ENCODE results near the gene SCN10A. TPM values are rescaled to one million over a fixed set of nuclear protein-coding genes. Genes with fewer than 3 reads are reported as not detected.

SCN10A gene
- total RNA-seq (2022) (not detected in 2 replicates), Bru-seq, nascent RNA (not detected), BruChase-seq, experiment 1, labeled RNA remaining after a 6-hour chase (not detected), BruChase-seq, experiment 2, labeled RNA remaining after a 2-hour chase (not detected)
- long read RNA-seq, result 0 reads

DNA sequence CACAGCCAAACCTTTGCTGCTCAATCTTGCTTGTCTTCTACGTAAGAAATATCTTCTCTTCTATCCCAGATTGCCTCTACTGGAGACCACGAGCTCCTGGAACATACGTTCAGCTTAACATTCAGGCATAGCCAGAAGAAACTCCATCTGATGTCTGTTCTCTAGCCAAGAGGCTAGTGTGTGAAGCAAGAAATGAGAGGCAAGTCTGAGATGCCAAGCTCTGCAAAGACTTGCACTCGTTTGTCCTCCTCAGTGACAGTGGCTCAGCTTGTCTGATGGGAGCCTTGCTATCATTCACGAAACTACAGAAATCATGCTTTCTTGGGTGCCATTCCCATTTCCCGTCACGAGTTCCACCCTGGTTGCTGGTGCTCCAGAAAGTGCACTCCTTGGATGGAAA, at the start of gene SCN10A:
Gene SCN10A, minus strand, starts transcription at position 192 of the 400 bp plus-strand sequence. CDS start 22,207 bp downstream, outside the sequence.
- Mint-ChIP-seq H3K27ac (ENCODE audit: low read depth, unreplicated experiment) (no peak within 1 kb of the TSS), H3K9me3 (ENCODE audit: unreplicated experiment) (no peaks in the 10 kb centered on the region), H3K27me3 (ENCODE audit: insufficient read depth, unreplicated experiment) (peaks cover 43% of the 10 kb centered on the region), H3K36me3 (ENCODE audit: insufficient read depth, unreplicated experiment) (no peaks in the 10 kb centered on the region), H3K4me3 (ENCODE audit: unreplicated experiment) (no peak within 1 kb of the TSS), H3K4me1 (ENCODE audit: insufficient read depth, unreplicated experiment) (no peaks in the 10 kb centered on the region)
- DNase-seq (ENCODE audit: unreplicated experiment), result no peak
- no TSS peak for BruUV-seq (replicated peaks)
- TF ChIP-seq, protein P1, sequence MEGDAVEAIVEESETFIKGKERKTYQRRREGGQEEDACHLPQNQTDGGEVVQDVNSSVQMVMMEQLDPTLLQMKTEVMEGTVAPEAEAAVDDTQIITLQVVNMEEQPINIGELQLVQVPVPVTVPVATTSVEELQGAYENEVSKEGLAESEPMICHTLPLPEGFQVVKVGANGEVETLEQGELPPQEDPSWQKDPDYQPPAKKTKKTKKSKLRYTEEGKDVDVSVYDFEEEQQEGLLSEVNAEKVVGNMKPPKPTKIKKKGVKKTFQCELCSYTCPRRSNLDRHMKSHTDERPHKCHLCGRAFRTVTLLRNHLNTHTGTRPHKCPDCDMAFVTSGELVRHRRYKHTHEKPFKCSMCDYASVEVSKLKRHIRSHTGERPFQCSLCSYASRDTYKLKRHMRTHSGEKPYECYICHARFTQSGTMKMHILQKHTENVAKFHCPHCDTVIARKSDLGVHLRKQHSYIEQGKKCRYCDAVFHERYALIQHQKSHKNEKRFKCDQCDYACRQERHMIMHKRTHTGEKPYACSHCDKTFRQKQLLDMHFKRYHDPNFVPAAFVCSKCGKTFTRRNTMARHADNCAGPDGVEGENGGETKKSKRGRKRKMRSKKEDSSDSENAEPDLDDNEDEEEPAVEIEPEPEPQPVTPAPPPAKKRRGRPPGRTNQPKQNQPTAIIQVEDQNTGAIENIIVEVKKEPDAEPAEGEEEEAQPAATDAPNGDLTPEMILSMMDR (IDR thresholded peaks at IDR 0.05; ENCODE audit: unreplicated experiment), result no peak
- ChIA-PET POLR2A (interaction anchor here (1.0 kb wide), 1 partner anchor 20 kb away, joined by 4 read pairs; no protein-coding TSS in a partner anchor), CTCF (interaction anchor here (0.7 kb wide), 1 partner anchor 421 kb away, joined by 3 read pairs; no protein-coding TSS in a partner anchor)
- intact Hi-C loops (cut with micrococcal nuclease), result no loop called here

DNA sequence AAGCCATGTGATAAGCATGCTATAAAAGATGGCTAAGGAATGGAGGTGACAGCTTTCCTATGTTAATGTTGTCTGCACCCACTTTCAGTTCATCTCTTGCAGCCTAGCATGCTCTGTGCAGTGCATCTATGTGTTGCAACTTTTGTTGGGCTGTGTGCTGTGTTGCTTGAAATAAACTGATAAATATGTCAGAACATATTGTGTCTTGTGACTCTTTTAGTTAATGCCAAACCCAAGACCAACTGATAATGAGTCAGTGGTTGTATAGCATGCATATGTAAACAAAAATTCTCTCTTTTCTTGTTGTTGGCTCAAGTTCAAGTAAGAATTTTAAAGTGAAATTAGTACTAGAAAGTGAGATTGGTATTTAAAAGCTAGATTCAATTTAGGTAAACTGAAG, 37.0 kb upstream of the SCN10A start:
- BruUV-seq (replicated peaks), result no TSS peak
- CTCF ChIA-PET, result interaction anchor here (0.6 to 1.0 kb wide), 2 partner anchors 9 to 49 kb away, joined by 3 read pairs; no protein-coding TSS in a partner anchor
- H3K9me3 Mint-ChIP-seq (ENCODE audit: unreplicated experiment), result no peaks in the 10 kb centered on the region
- TF ChIP-seq, protein P1 (IDR thresholded peaks at IDR 0.05; ENCODE audit: unreplicated experiment), result no peak
- H3K27ac Mint-ChIP-seq (ENCODE audit: low read depth, unreplicated experiment), result no peak overlapping the region
- no peak overlapping the region for H3K4me3 Mint-ChIP-seq (ENCODE audit: unreplicated experiment)
- peaks cover 47% of the 10 kb centered on the region for H3K27me3 Mint-ChIP-seq (ENCODE audit: insufficient read depth, unreplicated experiment)
- DNase-seq (ENCODE audit: unreplicated experiment), result no peak
- POLR2A ChIA-PET, result interaction anchor here (0.6 kb wide), 1 partner anchor 1344 kb away, joined by 3 read pairs; no protein-coding TSS in a partner anchor
- no peaks in the 10 kb centered on the region for H3K36me3 Mint-ChIP-seq (ENCODE audit: insufficient read depth, unreplicated experiment)
- intact Hi-C loops (cut with micrococcal nuclease), result no loop called here
- H3K4me1 Mint-ChIP-seq (ENCODE audit: insufficient read depth, unreplicated experiment), result no peaks in the 10 kb centered on the region

DNA sequence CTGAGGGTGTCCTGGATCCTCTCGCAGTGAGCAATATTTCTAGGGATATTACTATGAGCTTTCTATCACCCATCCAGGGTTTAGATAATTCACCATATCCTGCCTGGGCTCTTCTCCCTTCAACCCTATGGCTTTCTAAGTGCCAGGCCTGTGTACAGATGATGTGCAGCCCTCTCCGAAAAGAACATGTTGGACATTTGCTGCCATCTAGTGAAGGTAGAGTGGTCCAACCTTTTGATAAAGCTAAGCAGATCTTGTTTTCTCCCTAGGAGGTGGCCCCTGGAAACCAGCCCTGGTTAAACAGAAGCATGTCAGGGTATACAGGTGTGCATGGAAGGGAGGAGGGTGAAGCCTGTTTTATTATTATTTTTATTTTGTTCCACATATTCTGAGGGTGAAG, 27.9 kb upstream of the SCN10A start:
- Mint-ChIP-seq H3K27ac (ENCODE audit: low read depth, unreplicated experiment) (no peak overlapping the region), H3K36me3 (ENCODE audit: insufficient read depth, unreplicated experiment) (no peaks in the 10 kb centered on the region), H3K9me3 (ENCODE audit: unreplicated experiment) (no peaks in the 10 kb centered on the region), H3K4me1 (ENCODE audit: insufficient read depth, unreplicated experiment) (no peaks in the 10 kb centered on the region), H3K27me3 (ENCODE audit: insufficient read depth, unreplicated experiment) (peaks cover 71% of the 10 kb centered on the region), H3K4me3 (ENCODE audit: unreplicated experiment) (no peak overlapping the region)
- no TSS peak for BruUV-seq (replicated peaks)
- intact Hi-C loops (cut with micrococcal nuclease), result loop anchor here (1.0 to 10.0 kb wide), 4 partner anchors 105 to 323 kb away; no protein-coding TSS in a partner anchor
- peak; percentile 55 for DNase-seq (ENCODE audit: unreplicated experiment)
- TF ChIP-seq, protein P1 (IDR thresholded peaks at IDR 0.05; ENCODE audit: unreplicated experiment), result peak; percentile 53
- POLR2A ChIA-PET, result no interaction called here
- CTCF ChIA-PET, result interaction anchor here (0.6 to 3.8 kb wide), 12 partner anchors 9 to 347 kb away, joined by 3 to 24 read pairs (median 3); partner anchors contain the start of gene EXOG

DNA sequence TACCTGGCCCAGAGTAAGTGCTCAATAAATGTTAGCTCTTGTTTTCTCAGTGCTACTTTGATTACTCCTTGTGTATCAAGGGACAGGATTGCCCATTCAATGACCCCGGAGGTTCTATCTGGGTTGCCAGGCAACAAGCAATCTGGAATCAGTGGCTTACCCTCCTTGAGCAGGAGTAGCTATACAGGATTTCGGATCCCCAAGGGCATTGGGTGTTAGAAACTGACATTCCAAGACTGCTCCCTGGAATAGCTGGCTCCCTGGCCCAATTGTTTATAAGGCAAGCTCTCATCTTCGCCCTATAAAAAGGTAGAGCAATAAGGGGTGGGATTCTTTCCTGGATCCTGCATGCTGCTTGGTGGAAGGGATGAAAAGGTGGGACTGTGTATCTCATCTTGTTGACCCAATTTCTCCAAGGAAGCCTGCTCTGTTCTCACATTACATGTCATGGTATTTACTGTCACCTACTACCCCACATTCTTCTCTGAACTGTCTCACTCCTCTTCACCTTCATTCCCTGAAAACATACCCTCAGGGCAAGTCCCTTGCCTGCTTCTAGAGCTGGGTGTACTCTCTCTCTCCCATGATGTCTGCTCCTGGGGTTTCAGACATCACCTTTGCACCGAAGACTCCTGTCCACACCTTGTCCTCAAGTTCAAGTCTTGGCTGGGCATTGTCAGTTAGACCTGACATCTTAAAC, 26.4 kb upstream of the SCN10A start:
- Mint-ChIP-seq H3K4me3 (ENCODE audit: unreplicated experiment) (no peak overlapping the region), H3K27me3 (ENCODE audit: insufficient read depth, unreplicated experiment) (peaks cover 79% of the 10 kb centered on the region), H3K27ac (ENCODE audit: low read depth, unreplicated experiment) (no peak overlapping the region), H3K36me3 (ENCODE audit: insufficient read depth, unreplicated experiment) (no peaks in the 10 kb centered on the region), H3K4me1 (ENCODE audit: insufficient read depth, unreplicated experiment) (no peaks in the 10 kb centered on the region), H3K9me3 (ENCODE audit: unreplicated experiment) (no peaks in the 10 kb centered on the region)
- no TSS peak for BruUV-seq (replicated peaks)
- POLR2A ChIA-PET, result no interaction called here
- TF ChIP-seq, protein P1 (IDR thresholded peaks at IDR 0.05; ENCODE audit: unreplicated experiment), result no peak
- CTCF ChIA-PET, result interaction anchor here (0.9 to 3.8 kb wide), 3 partner anchors 197 to 346 kb away, joined by 5 to 24 read pairs (median 10); partner anchors contain the start of gene EXOG
- intact Hi-C loops (cut with micrococcal nuclease), result loop anchor here (2.0 to 10.0 kb wide), 2 partner anchors 162 to 196 kb away; no protein-coding TSS in a partner anchor
- no peak for DNase-seq (ENCODE audit: unreplicated experiment)
